GM03348 (cell line): ENCODE results near the gene RNF126.

Experiments used
- DNase-seq: peaks from one replicate; pipeline ENCODE4 v3.0.0; 2012; ENCODE audit warnings: low spot score

The RNF126 gene

GRCh38 chr19:663682-664117, 686 bp upstream of the RNF126 start:
- no peak for DNase-seq

- peak; percentile 44 for DNase-seq
Measured at GRCh38 chr19:662207-662961, 630 bp downstream of the RNF126 start.

- peak; percentile 40 for DNase-seq
Measured at GRCh38 chr19:661427-662196, 1.4 kb downstream of the RNF126 start.

- no peak for DNase-seq
Measured at GRCh38 chr19:660793-661426, 2.1 kb downstream of the RNF126 start.

GRCh38 chr19:658916-659839, 3.8 kb downstream of the RNF126 start:
- DNase-seq, result peak; percentile 93

- DNase-seq, result no peak
Measured at GRCh38 chr19:658059-658839, 4.8 kb downstream of the RNF126 start.

GRCh38 chr19:657611-658010, 5.4 kb downstream of the RNF126 start:
- DNase-seq, result no peak

- no peak for DNase-seq
Measured at GRCh38 chr19:656751-657559, 6.1 kb downstream of the RNF126 start.

- DNase-seq, result no peak
Measured at GRCh38 chr19:655691-656090, 7.3 kb downstream of the RNF126 start.

- no peak for DNase-seq
Measured at GRCh38 chr19:653425-653824, 9.6 kb downstream of the RNF126 start.

GRCh38 chr19:652467-653389, 10.3 kb downstream of the RNF126 start:
- DNase-seq, result no peak

- DNase-seq, result no peak
Measured at GRCh38 chr19:651991-652390, 11.0 kb downstream of the RNF126 start.

- no peak for DNase-seq
Measured at GRCh38 chr19:651114-651818, 11.7 kb downstream of the RNF126 start.

- DNase-seq, result no peak
Measured at GRCh38 chr19:650121-650520, 12.9 kb downstream of the RNF126 start.

- DNase-seq, result no peak
Measured at GRCh38 chr19:648904-649801, 13.9 kb downstream of the RNF126 start.

- DNase-seq, result no peak
Measured at GRCh38 chr19:648305-648704, 14.7 kb downstream of the RNF126 start.

- DNase-seq, result no peak
Measured at GRCh38 chr19:647566-648284, 15.3 kb downstream of the RNF126 start.
